G401.6 (cell line): Measurements from ENCODE around the gene IL33.
"Not testable (repeated sequence)": the region's sequence is repeated elsewhere in the genome, so short reads cannot be mapped to it uniquely, and the experiment has no call there.

Experiments used
- FAIRE-seq: peaks from 2 replicates; lab custom pipeline; 2012; peaks lifted over from hg19 to GRCh38; lab: Jason Lieb, UNC

IL33 gene

GRCh38 chr9:6215562-6215961 lies at the start of gene IL33:
IL33 (plus strand) TSS chr9:6215807; CDS start chr9:6241695, 25,888 bp downstream.
- FAIRE-seq = no peak

GRCh38 chr9:6171667-6172066 lies 43.9 kb upstream of the IL33 start:
- FAIRE-seq = no peak

- no peak for FAIRE-seq
Measured at GRCh38 chr9:6173914-6174313, 41.7 kb upstream of the IL33 start.

GRCh38 chr9:6182549-6183226 lies 32.9 kb upstream of the IL33 start:
- not testable (repeated sequence) for FAIRE-seq

- FAIRE-seq = no peak
Measured at GRCh38 chr9:6183227-6183551, 32.4 kb upstream of the IL33 start.

- FAIRE-seq = no peak
Measured at GRCh38 chr9:6183627-6184026, 32.0 kb upstream of the IL33 start.

- no peak for FAIRE-seq
Measured at GRCh38 chr9:6184749-6185645, 30.6 kb upstream of the IL33 start.

GRCh38 chr9:6186691-6187090 lies 28.9 kb upstream of the IL33 start:
- FAIRE-seq = no peak

- no peak for FAIRE-seq
Measured at GRCh38 chr9:6187272-6187671, 28.3 kb upstream of the IL33 start.

GRCh38 chr9:6188466-6188865 lies 27.1 kb upstream of the IL33 start:
- no peak for FAIRE-seq

GRCh38 chr9:6188906-6189305 lies 26.7 kb upstream of the IL33 start:
- no peak for FAIRE-seq

GRCh38 chr9:6194934-6195333 lies 20.7 kb upstream of the IL33 start:
- FAIRE-seq = no peak

GRCh38 chr9:6195714-6196360 lies 19.8 kb upstream of the IL33 start:
- no peak for FAIRE-seq

- no peak for FAIRE-seq
Measured at GRCh38 chr9:6197330-6197729, 18.3 kb upstream of the IL33 start.

- FAIRE-seq = no peak
Measured at GRCh38 chr9:6198251-6198650, 17.4 kb upstream of the IL33 start.

- no peak for FAIRE-seq
Measured at GRCh38 chr9:6199596-6199995, 16.0 kb upstream of the IL33 start.

- no peak for FAIRE-seq
Measured at GRCh38 chr9:6200761-6201160, 14.8 kb upstream of the IL33 start.

- no peak for FAIRE-seq
Measured at GRCh38 chr9:6209966-6210365, 5.6 kb upstream of the IL33 start.

GRCh38 chr9:6212722-6213375 lies 2.8 kb upstream of the IL33 start:
- FAIRE-seq = no peak

- FAIRE-seq = no peak
Measured at GRCh38 chr9:6214434-6214833, 1.2 kb upstream of the IL33 start.

GRCh38 chr9:6214903-6215302 lies 704 bp upstream of the IL33 start:
- no peak for FAIRE-seq

- no peak for FAIRE-seq
Measured at GRCh38 chr9:6216002-6216401, 395 bp downstream of the IL33 start.

GRCh38 chr9:6216951-6217350 lies 1.3 kb downstream of the IL33 start:
- FAIRE-seq = no peak
